Pancreas (tissue), 10 donors: ENCODE measurements around the gene PTGFRN. TPM values are rescaled to one million over a fixed set of nuclear protein-coding genes. Genes with fewer than 3 reads are reported as not detected.
"Not testable (repeated sequence)": the region's sequence is repeated elsewhere in the genome, so short reads cannot be mapped to it uniquely, and the experiment has no call there.

Experiments used
- ATAC-seq, 4 donors: fragments of 200-7000 bp; cut with Tn5 transposase; one replicate each; pipeline versions ENCODE4 v1.8.0 to v1.9.1; 2020; ENCODE audit warnings: mild to moderate bottlenecking in 4 of 4, moderate library complexity in 4 of 4
- DNase-seq, 6 donors: peaks; one replicate each; pipeline ENCODE4 v3.0.0-alpha.2; 2020
- FAIRE-seq: peaks from 2 replicates; lab custom pipeline; 2012; peaks lifted over from hg19 to GRCh38; lab: Jason Lieb, UNC
- H3K27ac ChIP-seq, 4 donors: fragments of 200-600 bp; sonication (generic); 1 replicate in 3 of 4; 2 replicates in 1 of 4; pipeline versions ENCODE4 v1.5.0 to v1.8.0; 2020
- H3K27me3 ChIP-seq, 4 donors: fragments of 200-600 bp; one replicate each; pipeline ENCODE4 v1.8.0; 2021
- H3K36me3 ChIP-seq, 3 donors: fragments of 200-600 bp; sonication (generic) in 1 of 3; one replicate each; pipeline versions ENCODE4 v1.5.0 to v1.8.0; 2020 to 2021
- H3K4me1 ChIP-seq, 3 donors: fragments of 200-600 bp; one replicate each; pipeline ENCODE4 v1.8.0; 2021
- H3K4me3 ChIP-seq, 4 donors: fragments of 200-600 bp; sonication (generic) in 2 of 4; one replicate each; pipeline versions ENCODE4 v1.5.0 to v1.8.0; 2020 to 2021
- H3K9me3 ChIP-seq, 4 donors: fragments of 200-600 bp; one replicate each; pipeline ENCODE4 v1.8.0; 2021
- WGBS, 2 donors: extraction: QIAGEN DNeasy Blood & Tissue Kit; methylation state at CpG; one replicate each; pipeline ENCODE4 v1.1.7; 2013; 5-methylcytosine and 5-hydroxymethylcytosine counted together
- intact Hi-C, 3 donors: fragments of 100-400 bp; cut with DNase I; formaldehyde crosslinking; loops; one replicate each; pipeline versions ENCODE4 v1.11.1 to v1.14.2; 2022
- polyA plus RNA-seq, 2 donors: library from polyadenylated mRNA; stranded (reverse); fragments of 200-250 nt; gene quantifications; one replicate each; pipeline ENCODE4 v1.2.3, GENCODE V29; 2013
- total RNA-seq, 6 donors: library from RNA; stranded (reverse); fragmentation: NEBNext Ultra II Directional in 4 of 6; extraction: Animal tissue kit (Norgen Biotek cat#: 25700) in 4 of 6; gene quantifications; one replicate each; pipeline versions ENCODE4 v1.2.1 to v1.2.4, GENCODE V29; 2021 to 2023
- TF ChIP-seq, protein P1 (sequence below), 4 donors: fragments of 200-600 bp; sonication (generic) in 3 of 4; IDR thresholded peaks; one replicate each; pipeline versions ENCODE4 v1.5.0 to v1.8.0; 2021; ENCODE audit warnings: antibody characterized with exemption in 4 of 4
- donor health status: healthy with polysubstance abuse.
- donor health status: DM: no; HTN: no; CAD: no; lungs with moderate emphysema.
- donor health status: DM: no; HTN: no; CAD: no.
- donor health status: control.
- donor health status: control.
- donor health status: Bipolar disorder and iron deficiency.
- donor health status: DM: yes; HTN: yes; CAD: no.
- donor health status: DM: no; HTN: no; CAD: no.
- donor health status: DM: no; HTN: no; CAD: no.
- donor health status: DM: yes; HTN: yes; CAD: no.

PTGFRN gene
- total and polyA plus RNA-seq, 8 donors = 9.9 to 62.0 (median 21.3) TPM

- no peaks in the 10 kb centered on the region for H3K9me3 ChIP-seq
- no peak overlapping the region for H3K27ac ChIP-seq
- peaks cover 0 to 12% (median 0%) of the 10 kb centered on the region in 3 donors for H3K36me3 ChIP-seq
- TF ChIP-seq, protein P1, sequence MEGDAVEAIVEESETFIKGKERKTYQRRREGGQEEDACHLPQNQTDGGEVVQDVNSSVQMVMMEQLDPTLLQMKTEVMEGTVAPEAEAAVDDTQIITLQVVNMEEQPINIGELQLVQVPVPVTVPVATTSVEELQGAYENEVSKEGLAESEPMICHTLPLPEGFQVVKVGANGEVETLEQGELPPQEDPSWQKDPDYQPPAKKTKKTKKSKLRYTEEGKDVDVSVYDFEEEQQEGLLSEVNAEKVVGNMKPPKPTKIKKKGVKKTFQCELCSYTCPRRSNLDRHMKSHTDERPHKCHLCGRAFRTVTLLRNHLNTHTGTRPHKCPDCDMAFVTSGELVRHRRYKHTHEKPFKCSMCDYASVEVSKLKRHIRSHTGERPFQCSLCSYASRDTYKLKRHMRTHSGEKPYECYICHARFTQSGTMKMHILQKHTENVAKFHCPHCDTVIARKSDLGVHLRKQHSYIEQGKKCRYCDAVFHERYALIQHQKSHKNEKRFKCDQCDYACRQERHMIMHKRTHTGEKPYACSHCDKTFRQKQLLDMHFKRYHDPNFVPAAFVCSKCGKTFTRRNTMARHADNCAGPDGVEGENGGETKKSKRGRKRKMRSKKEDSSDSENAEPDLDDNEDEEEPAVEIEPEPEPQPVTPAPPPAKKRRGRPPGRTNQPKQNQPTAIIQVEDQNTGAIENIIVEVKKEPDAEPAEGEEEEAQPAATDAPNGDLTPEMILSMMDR (IDR thresholded peaks at IDR 0.05) = no peak
- H3K4me1 ChIP-seq = peaks cover 0 to 7% (median 0%) of the 10 kb centered on the region in 3 donors
- H3K4me3 ChIP-seq = no peak overlapping the region
- H3K27me3 ChIP-seq = no peaks in the 10 kb centered on the region
- no peak for FAIRE-seq
- intact Hi-C loops = no loop called here
- 75 to 91% methylated on average over 3 of the region's 3 CpGs for WGBS, 2 donors
- no peak for DNase-seq
- ATAC-seq = no peak
Measured at GRCh38 chr1:116968724-116969123, 59.0 kb downstream of the PTGFRN start.

DNA sequence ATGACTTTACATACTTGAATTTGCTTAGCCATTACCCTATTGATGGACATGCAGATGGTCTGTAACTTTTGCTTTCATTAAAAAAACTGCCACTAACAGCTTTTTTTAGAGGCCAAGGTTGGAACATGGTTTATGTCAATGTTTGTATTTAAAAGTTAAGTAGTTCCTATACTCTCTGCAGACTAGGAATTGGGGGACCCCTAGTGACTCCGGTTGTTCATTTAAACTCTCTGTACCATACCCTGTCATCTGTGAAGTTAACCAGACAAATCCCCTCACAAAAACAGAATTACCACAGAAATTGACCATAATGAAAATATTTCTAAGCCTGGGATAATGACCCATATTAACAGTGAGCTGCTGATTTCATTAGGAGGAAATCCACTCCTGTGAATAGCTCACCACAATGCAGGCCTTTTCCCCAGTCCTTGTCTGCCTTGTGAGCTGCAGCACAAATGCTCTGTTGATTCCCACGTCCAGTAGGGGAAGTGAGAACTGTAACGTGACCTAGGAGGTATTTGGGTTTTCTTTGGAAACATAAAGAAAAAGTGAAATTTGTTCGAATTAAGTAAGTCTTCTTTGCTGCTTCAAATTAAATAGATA, 61.6 kb downstream of the PTGFRN start:
- no peak for FAIRE-seq
- H3K27me3 ChIP-seq = no peaks in the 10 kb centered on the region
- H3K4me1 ChIP-seq = peaks cover 0 to 7% (median 0%) of the 10 kb centered on the region in 3 donors
- H3K9me3 ChIP-seq = no peaks in the 10 kb centered on the region
- TF ChIP-seq, protein P1 (IDR thresholded peaks at IDR 0.05) = no peak
- H3K4me3 ChIP-seq = no peak overlapping the region
- whole genome bisulfite sequencing, 2 donors = 76 to 81% methylated on average over 4 of the region's 4 CpGs
- intact Hi-C loops = no loop called here
- ATAC-seq = peak in 2 of 4 donors; percentile 56 to 63
- peaks cover 0 to 9% (median 0%) of the 10 kb centered on the region in 3 donors for H3K36me3 ChIP-seq
- no peak overlapping the region for H3K27ac ChIP-seq
- DNase-seq = no peak

DNA sequence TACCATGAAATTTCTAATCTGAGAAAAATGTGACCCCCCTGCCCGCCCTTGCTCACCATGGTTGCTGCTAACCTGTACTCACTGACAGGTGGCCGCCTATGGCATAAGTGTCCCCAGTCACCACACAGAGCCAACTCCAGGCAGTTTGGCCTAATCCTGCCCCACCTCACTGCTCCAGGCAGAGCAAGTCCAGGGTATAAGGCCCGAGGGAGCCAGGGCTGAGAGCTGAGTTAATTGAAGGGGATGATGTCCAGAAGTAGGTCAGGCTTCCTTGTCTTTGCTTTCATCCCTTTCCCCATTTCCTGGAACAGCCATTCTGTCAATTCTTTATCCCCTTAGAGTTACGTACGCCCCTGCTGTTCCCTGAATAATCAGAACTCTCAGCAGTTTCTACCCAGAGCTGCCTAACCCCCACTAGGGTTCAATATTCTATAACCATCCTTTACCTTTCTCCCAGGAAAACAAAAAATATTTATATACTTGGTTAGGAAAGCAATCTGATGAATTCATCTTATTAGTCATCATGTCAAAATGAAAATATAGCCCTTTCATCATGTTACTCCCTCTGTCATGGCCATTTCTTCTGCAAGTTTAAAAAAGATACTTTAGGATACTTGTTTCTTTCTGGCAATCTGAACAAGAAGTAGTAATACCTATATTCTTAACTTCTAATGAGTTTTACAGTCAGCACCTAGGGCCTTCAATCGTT, 62.4 kb downstream of the PTGFRN start:
- Histone ChIP-seq H3K9me3 (no peaks in the 10 kb centered on the region), H3K27ac (peak overlapping the region in 2 of 4 donors; percentile 17 to 23), H3K27me3 (no peaks in the 10 kb centered on the region), H3K36me3 (peaks cover 0 to 9% (median 0%) of the 10 kb centered on the region in 3 donors), H3K4me3 (no peak overlapping the region), H3K4me1 (peaks cover 0 to 7% (median 0%) of the 10 kb centered on the region in 3 donors)
- ATAC-seq (peak in 2 of 4 donors; percentile 30 to 39), FAIRE-seq (no peak), DNase-seq (no peak)
- intact Hi-C loops = no loop called here
- WGBS, 2 donors = 83 to 86% methylated on average over 6 of the region's 6 CpGs
- TF ChIP-seq, protein P1 (IDR thresholded peaks at IDR 0.05) = no peak

GRCh38 chr1:116972674-116973030, 62.9 kb downstream of the PTGFRN start:
- Histone ChIP-seq H3K9me3 (no peaks in the 10 kb centered on the region), H3K36me3 (peaks cover 0 to 9% (median 0%) of the 10 kb centered on the region in 3 donors), H3K4me1 (peaks cover 0 to 7% (median 0%) of the 10 kb centered on the region in 3 donors), H3K27ac (peak overlapping the region in 2 of 4 donors; percentile 17 to 23), H3K27me3 (no peaks in the 10 kb centered on the region), H3K4me3 (no peak overlapping the region)
- 60 to 64% methylated on average over 2 of the region's 2 CpGs for WGBS, 2 donors
- intact Hi-C loops = no loop called here
- ATAC-seq = peak in 1 of 4 donors; percentile 72
- DNase-seq = no peak
- no peak for FAIRE-seq
- TF ChIP-seq, protein P1 (IDR thresholded peaks at IDR 0.05) = no peak

GRCh38 chr1:116980309-116980708, 70.6 kb downstream of the PTGFRN start:
- intact Hi-C loops, FAIRE-seq, H3K9me3 ChIP-seq: not testable (repeated sequence)

More at GRCh38 chr1:116980309-116980708, 70.6 kb downstream of the PTGFRN start:
- DNase-seq, H3K4me3 ChIP-seq, H3K27ac ChIP-seq, H3K27me3 ChIP-seq, ATAC-seq, H3K36me3 ChIP-seq, H3K4me1 ChIP-seq: not testable (repeated sequence)
- WGBS, 2 donors = 88 to 94% methylated on average over 1 of the region's 1 CpG
